ENCODE results near the gene RARG.

RARG gene

DNA sequence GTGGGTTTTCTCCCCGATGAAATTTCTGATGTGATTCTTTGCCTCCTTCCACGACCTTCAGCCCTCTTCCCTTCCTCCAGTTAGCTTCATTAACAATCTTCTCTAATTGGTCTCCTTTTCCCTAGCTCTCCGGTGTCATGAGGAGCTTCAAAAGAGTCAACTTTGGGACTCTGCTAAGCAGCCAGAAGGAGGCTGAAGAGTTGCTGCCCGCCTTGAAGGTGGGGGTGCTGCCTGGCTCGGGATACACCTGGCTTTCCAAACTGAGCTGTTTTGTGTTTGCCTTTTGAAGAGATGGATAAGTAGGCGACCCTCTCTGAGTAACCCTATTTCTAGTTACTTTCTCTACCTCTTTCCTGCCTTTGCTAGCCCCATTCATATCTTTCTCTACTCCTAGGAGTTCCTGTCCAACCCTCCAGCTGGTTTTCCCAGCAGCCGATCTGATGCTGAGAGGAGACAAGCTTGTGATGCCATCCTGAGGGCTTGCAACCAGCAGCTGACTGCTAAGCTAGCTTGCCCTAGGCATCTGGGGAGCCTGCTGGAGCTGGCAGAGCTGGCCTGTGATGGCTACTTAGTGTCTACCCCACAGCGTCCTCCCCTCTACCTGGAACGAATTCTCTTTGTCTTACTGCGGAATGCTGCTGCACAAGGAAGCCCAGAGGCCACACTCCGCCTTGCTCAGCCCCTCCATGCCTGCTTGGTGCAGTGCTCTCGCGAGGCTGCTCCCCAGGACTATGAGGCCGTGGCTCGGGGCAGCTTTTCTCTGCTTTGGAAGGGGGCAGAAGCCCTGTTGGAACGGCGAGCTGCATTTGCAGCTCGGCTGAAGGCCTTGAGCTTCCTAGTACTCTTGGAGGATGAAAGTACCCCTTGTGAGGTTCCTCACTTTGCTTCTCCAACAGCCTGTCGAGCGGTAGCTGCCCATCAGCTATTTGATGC, 36.9 kb upstream of the RARG start:
- no peak for TF ChIP-seq CTCF (IDR thresholded peaks at IDR 0.05; ENCODE audit: insufficient read depth, missing control alignments)
- FAIRE-seq (no peak), DNase-seq (ENCODE audit: insufficient read length, low spot score) (no peak)

GRCh38 chr12:53267999-53268629, 36.1 kb upstream of the RARG start, which contains the start of gene ESPL1:
Gene ESPL1, plus strand, starts transcription at chr12:53268299. Its CDS starts 468 bp downstream, at chr12:53268767.
- peak; percentile 27 for TF ChIP-seq CTCF (IDR thresholded peaks at IDR 0.05; ENCODE audit: insufficient read depth, missing control alignments)
- DNase-seq (ENCODE audit: insufficient read length, low spot score) (peak; percentile 80), FAIRE-seq (no peak)

DNA sequence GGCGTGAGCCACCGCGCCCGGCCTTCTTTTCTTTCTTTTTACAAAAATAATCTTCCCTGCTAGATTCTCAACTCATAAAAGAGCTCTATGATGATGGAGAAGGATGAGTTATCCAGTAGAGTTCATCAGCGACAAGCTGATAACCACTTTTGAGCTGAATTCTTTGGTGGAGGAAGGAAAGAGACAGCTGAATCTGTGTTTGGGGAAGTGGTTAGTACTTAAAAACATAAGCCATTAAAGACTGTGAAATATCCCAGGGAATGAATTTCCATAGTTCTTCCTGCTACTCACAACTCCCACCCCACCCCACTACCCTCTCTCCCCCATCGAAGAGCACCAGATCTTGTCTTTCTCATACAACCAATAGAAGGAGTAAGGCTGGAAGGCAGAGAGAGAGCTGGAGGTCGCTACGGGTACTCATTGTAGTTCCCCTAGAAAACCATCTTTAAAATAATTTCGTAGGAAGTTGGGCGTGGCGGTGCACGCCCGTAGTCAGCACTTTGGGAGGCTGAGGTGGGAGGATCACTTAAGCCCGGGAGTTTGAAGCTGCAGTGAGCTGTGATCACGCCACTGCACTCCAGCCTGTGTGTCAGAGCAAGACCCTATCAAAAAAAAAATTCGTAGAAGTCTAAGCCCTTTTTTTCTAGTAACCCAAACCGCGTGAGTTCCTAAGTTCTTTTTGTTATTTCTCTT, 35.4 kb upstream of the RARG start:
- no peak for FAIRE-seq
- DNase-seq (ENCODE audit: insufficient read length, low spot score): no peak

GRCh38 chr12:53265783-53266182, 33.8 kb upstream of the RARG start:
- no peak for DNase-seq (ENCODE audit: insufficient read length, low spot score)
- no peak for TF ChIP-seq CTCF (IDR thresholded peaks at IDR 0.05; ENCODE audit: insufficient read depth, missing control alignments)
- no peak for FAIRE-seq

More for the DNA sequence above, 35.4 kb upstream of the RARG start:
- no peak for TF ChIP-seq CTCF (IDR thresholded peaks at IDR 0.05; ENCODE audit: insufficient read depth, missing control alignments)

DNA sequence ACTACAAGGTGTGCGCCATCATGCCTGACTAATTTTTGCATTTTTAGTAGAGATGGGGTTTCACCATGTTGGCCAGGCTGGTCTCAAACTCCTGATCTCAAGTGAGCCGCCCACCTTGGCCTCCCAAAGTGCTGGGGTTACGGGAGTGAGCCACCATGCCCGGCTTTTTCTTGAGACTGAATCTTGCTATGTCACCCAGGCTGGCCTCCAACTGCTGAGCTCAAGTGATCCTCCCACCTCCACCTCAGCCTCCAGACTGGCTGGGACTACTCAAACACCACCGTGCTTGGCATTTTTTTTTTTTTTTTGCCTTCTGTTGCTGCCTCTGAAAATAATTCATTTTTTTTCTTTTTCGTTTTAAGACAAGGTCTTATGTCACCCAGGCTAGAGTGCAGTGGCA, 27.9 kb upstream of the RARG start:
- FAIRE-seq (no peak), DNase-seq (ENCODE audit: insufficient read length, low spot score) (no peak)
- TF ChIP-seq CTCF (IDR thresholded peaks at IDR 0.05; ENCODE audit: insufficient read depth, missing control alignments): no peak

DNA sequence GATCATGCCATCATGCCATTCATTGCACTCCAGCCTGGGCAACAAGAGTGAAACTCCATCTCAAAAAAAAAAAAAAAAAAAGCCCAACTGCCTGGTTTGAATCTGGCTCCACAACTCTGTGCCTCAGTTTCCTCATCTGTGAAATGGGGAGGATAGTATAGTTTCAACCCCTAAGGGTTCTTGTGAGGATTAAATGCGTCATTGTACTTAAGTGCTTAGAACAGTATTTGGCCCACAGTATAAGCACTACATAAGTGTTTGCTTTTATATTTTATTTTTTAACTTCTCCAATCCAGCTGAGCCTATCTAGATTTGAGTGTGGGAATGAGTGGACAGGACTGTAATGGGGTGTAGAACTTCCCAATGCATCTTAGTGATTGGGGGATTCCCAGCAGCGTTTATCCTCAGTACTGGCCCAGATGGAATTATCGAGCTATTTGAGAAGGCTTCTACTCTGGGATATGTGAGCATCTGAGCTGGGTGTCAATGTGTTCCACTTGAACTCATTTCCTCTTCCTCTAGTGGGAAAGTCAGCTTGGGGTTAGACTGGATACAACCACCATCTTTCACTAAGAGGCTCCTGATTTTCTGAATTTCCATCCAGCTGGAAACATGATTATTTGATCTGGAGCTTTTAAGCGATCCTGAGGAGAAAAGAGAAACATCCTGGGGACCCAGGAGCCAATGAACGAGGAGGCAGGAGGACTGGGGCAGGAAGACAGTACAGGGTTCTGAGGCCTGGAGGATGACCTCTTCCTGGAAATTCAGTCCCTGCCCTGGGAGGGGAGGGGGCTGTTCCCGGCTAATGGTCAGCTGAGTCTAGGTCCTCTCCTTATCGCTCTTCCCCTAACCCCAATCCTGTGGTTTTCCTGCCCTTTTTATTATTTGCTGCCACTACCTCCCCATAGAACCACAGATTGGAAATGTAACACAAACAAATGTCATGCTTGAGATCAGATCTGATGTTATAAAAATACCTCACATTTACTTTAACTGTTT, 26.8 kb upstream of the RARG start:
- DNase-seq (ENCODE audit: insufficient read length, low spot score): no peak
- no peak for FAIRE-seq
- TF ChIP-seq CTCF (IDR thresholded peaks at IDR 0.05; ENCODE audit: insufficient read depth, missing control alignments): no peak

Measured in D721Med (cell line).